T47D (cell line): Measurements from ENCODE around the gene FAAH.
A peak's percentile ranks its signal among the peaks of the same experiment; 100 is the strongest.
"Not testable (repeated sequence)": the region's sequence is repeated elsewhere in the genome, so short reads cannot be mapped to it uniquely, and the experiment has no call there.

Source experiments
- DNase-seq, 2 experiments: peaks; one replicate each; pipeline versions ENCODE4 v3.0.0 to v3.0.0-alpha.2; 2011 to 2012; ENCODE audit warnings: low read depth in 1 of 2, low spot score in 1 of 2
- JUND ChIP-seq: IDR thresholded peaks from 2 replicates; pipeline ENCODE4 v1.6.1; 2012; ENCODE audit warnings: low read depth
- in situ Hi-C: cut with HindIII; loops from 2 replicates; pipeline ENCODE4 v1.10.0; 2016; ENCODE audit warnings: low sequenced_read_pairs, low pct_unique_long_range_greater_than_20kb

The FAAH gene

GRCh38 chr1:46394108-46394871 lies at the start of gene FAAH:
TSS of gene FAAH (plus strand) at chr1:46394317. CDS start at chr1:46394349, 32 bp downstream.
- no peak for TF ChIP-seq JUND
- in situ Hi-C loops = no loop called here
- DNase-seq = peak; percentile 72 to 79

GRCh38 chr1:46344481-46344880 lies 49.6 kb upstream of the FAAH start:
- DNase-seq = no peak
- in situ Hi-C loops = no loop called here
- no peak for TF ChIP-seq JUND

GRCh38 chr1:46345281-46345680 lies 48.8 kb upstream of the FAAH start:
- in situ Hi-C loops = no loop called here
- no peak for DNase-seq
- TF ChIP-seq JUND = no peak

GRCh38 chr1:46352363-46352762 lies 41.8 kb upstream of the FAAH start:
- no peak for TF ChIP-seq JUND
- in situ Hi-C loops = no loop called here
- DNase-seq = no peak

GRCh38 chr1:46355920-46356319 lies 38.2 kb upstream of the FAAH start:
- in situ Hi-C loops, DNase-seq: not testable (repeated sequence)

- in situ Hi-C loops = no loop called here
- no peak for DNase-seq
- TF ChIP-seq JUND = no peak
Observed at GRCh38 chr1:46362158-46362557, 32.0 kb upstream of the FAAH start.

- DNase-seq = no peak
- in situ Hi-C loops = no loop called here
- TF ChIP-seq JUND = no peak
Observed at GRCh38 chr1:46363121-46363520, 31.0 kb upstream of the FAAH start.

GRCh38 chr1:46364612-46365011 lies 29.5 kb upstream of the FAAH start:
- in situ Hi-C loops = no loop called here
- DNase-seq = no peak

GRCh38 chr1:46365796-46366195 lies 28.3 kb upstream of the FAAH start:
- in situ Hi-C loops, DNase-seq: not testable (repeated sequence)

More at GRCh38 chr1:46364612-46365011, 29.5 kb upstream of the FAAH start:
- no peak for TF ChIP-seq JUND

- in situ Hi-C loops = no loop called here
- no peak for TF ChIP-seq JUND
- no peak for DNase-seq
Observed at GRCh38 chr1:46367072-46367471, 27.0 kb upstream of the FAAH start.

GRCh38 chr1:46367701-46368100 lies 26.4 kb upstream of the FAAH start:
- DNase-seq, in situ Hi-C loops: not testable (repeated sequence)

GRCh38 chr1:46368791-46369190 lies 25.3 kb upstream of the FAAH start:
- TF ChIP-seq JUND = no peak
- in situ Hi-C loops = no loop called here
- no peak for DNase-seq

GRCh38 chr1:46369542-46370213 lies 24.4 kb upstream of the FAAH start:
- in situ Hi-C loops = no loop called here
- TF ChIP-seq JUND = no peak
- DNase-seq = no peak
